H1 (cell line): ENCODE results near the gene SRGAP3. TPM values are rescaled to one million over a fixed set of nuclear protein-coding genes. Genes with fewer than 3 reads are reported as not detected.

Experiments used
- CTCF ChIA-PET: fragments of 300-600 bp; sonication (Branson Sonifier 250); formaldehyde crosslinking; loops from one replicate; lab custom pipeline; 2021; ENCODE audit not compliant: partially characterized antibody; lab: Charles Lee
- POLR2A ChIA-PET: fragments of 300-600 bp; sonication (Branson Sonifier 250); formaldehyde crosslinking; loops from one replicate; lab custom pipeline; 2021; ENCODE audit warnings: inconsistent platforms; ENCODE audit not compliant: partially characterized antibody; lab: Charles Lee
- DNase-seq, 2 experiments: peaks; one replicate each; pipeline versions ENCODE4 v3.0.0 to v3.0.0-alpha.2; 2010 to 2022; ENCODE audit warnings: low spot score in 2 of 2, low read depth in 1 of 2, mixed read lengths in 1 of 2
- FAIRE-seq: peaks from 2 replicates; lab custom pipeline; 2011; peaks lifted over from hg19 to GRCh38; lab: Jason Lieb, UNC
- H2AFZ ChIP-seq: 2 replicates; pipeline ENCODE4 v1.8.1; 2012; ENCODE audit warnings: low read length, inconsistent platforms
- H2AK5ac ChIP-seq: 2 replicates; pipeline ENCODE4 v1.6.1; 2013; ENCODE audit warnings: low read depth, low read length
- H2BK120ac ChIP-seq: replicated peaks from 2 replicates; pipeline ENCODE3; 2013; ENCODE audit warnings: low read depth, low read length, inconsistent platforms
- H2BK12ac ChIP-seq: 2 replicates; pipeline ENCODE4 v1.6.1; 2013; ENCODE audit warnings: low read depth, low read length
- H2BK15ac ChIP-seq: 2 replicates; pipeline ENCODE4 v1.6.1; 2013; ENCODE audit warnings: low read length
- H2BK20ac ChIP-seq: 2 replicates; pipeline ENCODE4 v1.6.1; 2013; ENCODE audit warnings: low read length
- H2BK5ac ChIP-seq: 2 replicates; pipeline ENCODE4 v1.6.1; 2013; ENCODE audit warnings: low read depth, low read length
- H3K14ac ChIP-seq: 2 replicates; pipeline ENCODE4 v1.6.1; 2013; ENCODE audit warnings: inconsistent platforms; ENCODE audit not compliant: insufficient read length
- H3K18ac ChIP-seq: 2 replicates; pipeline ENCODE4 v1.6.1; 2013; ENCODE audit warnings: low read length; ENCODE audit errors: extremely low read depth
- H3K23ac ChIP-seq: 2 replicates; pipeline ENCODE4 v1.6.1; 2013; ENCODE audit warnings: inconsistent platforms; ENCODE audit not compliant: insufficient read length
- H3K23me2 ChIP-seq: 2 replicates; pipeline ENCODE4 v1.6.1; 2013; ENCODE audit warnings: low read depth, low read length
- H3K27ac ChIP-seq: 2 replicates; pipeline ENCODE4 v1.6.1; 2011; ENCODE audit warnings: low read depth, low read length, inconsistent platforms
- H3K27me3 ChIP-seq, 4 experiments: replicated peaks in 1 of 4; 1 replicate in 1 of 4; 2 replicates in 3 of 4; pipeline versions ENCODE4 v1.6.1 to v1.8.1; 2011 to 2013; ENCODE audit warnings: low read length in 3 of 4, mild to moderate bottlenecking in 3 of 4, inconsistent platforms in 2 of 4, mixed read lengths in 2 of 4, moderate library complexity in 1 of 4; ENCODE audit not compliant: control insufficient read depth in 3 of 4, insufficient read depth in 3 of 4; ENCODE audit errors: extremely low read depth in 1 of 4
- H3K36me3 ChIP-seq, 4 experiments: 2 replicates each; pipeline versions ENCODE4 v1.6.1 to v1.8.1; 2011 to 2013; ENCODE audit warnings: mild to moderate bottlenecking in 4 of 4, low read length in 3 of 4, moderate library complexity in 2 of 4, control low read depth in 1 of 4, inconsistent platforms in 1 of 4; ENCODE audit not compliant: insufficient read depth in 4 of 4, control insufficient read depth in 2 of 4
- H3K4ac ChIP-seq: replicated peaks from 2 replicates; pipeline ENCODE3; 2013; ENCODE audit warnings: low read length, low read depth, mixed read lengths, inconsistent platforms; ENCODE audit not compliant: insufficient read length
- H3K4me1 ChIP-seq, 4 experiments: replicated peaks in 1 of 4; 1 replicate in 1 of 4; 2 replicates in 3 of 4; pipeline versions ENCODE4 v1.6.1 to v1.8.1; 2011 to 2013; ENCODE audit warnings: low read length in 3 of 4, inconsistent platforms in 2 of 4, mixed read lengths in 1 of 4; ENCODE audit not compliant: insufficient read depth in 4 of 4, control insufficient read depth in 3 of 4
- H3K4me2 ChIP-seq, 2 experiments: 2 replicates each; pipeline versions ENCODE4 v1.6.1 to v1.8.1; 2011 to 2013; ENCODE audit warnings: low read depth in 2 of 2, low read length in 2 of 2, control low read depth in 1 of 2, inconsistent platforms in 1 of 2, mild to moderate bottlenecking in 1 of 2; ENCODE audit not compliant: insufficient read depth in 1 of 2
- H3K4me3 ChIP-seq, 4 experiments: fragments of 200-600, 300-600 bp in 1 of 4; sonication (generic), shearing (Covaris generic), sonication (Bioruptor Twin) in 1 of 4; 2 replicates each; pipeline versions ENCODE4 v1.5.1 to v1.8.1; 2011 to 2016; ENCODE audit warnings: low read length in 4 of 4, low read depth in 3 of 4, control low read depth in 2 of 4, inconsistent platforms in 2 of 4, mild to moderate bottlenecking in 2 of 4, mixed read lengths in 1 of 4, moderate library complexity in 1 of 4; ENCODE audit not compliant: insufficient read depth in 2 of 4; ENCODE audit errors: extremely low read depth in 1 of 4
- H3K56ac ChIP-seq: replicated peaks from 2 replicates; pipeline ENCODE3; 2013; ENCODE audit warnings: low read depth, mild to moderate bottlenecking, mixed read lengths, low read length, inconsistent platforms; ENCODE audit not compliant: insufficient read length
- H3K79me1 ChIP-seq: 2 replicates; pipeline ENCODE4 v1.6.1; 2013; ENCODE audit warnings: low read depth, low read length, control low read depth
- H3K79me2 ChIP-seq, 2 experiments: 2 replicates each; pipeline versions ENCODE4 v1.6.1 to v1.8.1; 2012 to 2013; ENCODE audit warnings: low read length in 2 of 2, mild to moderate bottlenecking in 2 of 2, inconsistent platforms in 1 of 2; ENCODE audit not compliant: insufficient read depth in 2 of 2, control insufficient read depth in 1 of 2
- H3K9ac ChIP-seq, 4 experiments: replicated peaks in 1 of 4; 1 replicate in 1 of 4; 2 replicates in 3 of 4; pipeline versions ENCODE4 v1.6.1 to v1.8.1; 2011 to 2013; ENCODE audit warnings: low read depth in 3 of 4, low read length in 3 of 4, control low read depth in 2 of 4, mild to moderate bottlenecking in 2 of 4, moderate library complexity in 2 of 4, inconsistent platforms in 1 of 4; ENCODE audit errors: extremely low read depth in 1 of 4
- H3K9me3 ChIP-seq, 2 experiments: 2 replicates each; pipeline versions ENCODE4 v1.6.1 to v1.8.1; 2012 to 2013; ENCODE audit warnings: mild to moderate bottlenecking in 2 of 2, moderate library complexity in 2 of 2, control low read depth in 1 of 2, inconsistent platforms in 1 of 2, low read depth in 1 of 2, low read length in 1 of 2, mixed read lengths in 1 of 2; ENCODE audit not compliant: insufficient read depth in 2 of 2
- H4K20me1 ChIP-seq, 2 experiments: replicated peaks in 1 of 2; 2 replicates each; pipeline versions ENCODE3 to v1.8.1; 2011 to 2013; ENCODE audit warnings: inconsistent platforms in 2 of 2, low read length in 2 of 2, mild to moderate bottlenecking in 1 of 2; ENCODE audit not compliant: insufficient read depth in 2 of 2, control insufficient read depth in 1 of 2
- H4K5ac ChIP-seq: 2 replicates; pipeline ENCODE4 v1.6.1; 2013; ENCODE audit warnings: low read length, low read depth, mixed read lengths, inconsistent platforms; ENCODE audit not compliant: insufficient read length
- H4K8ac ChIP-seq: 2 replicates; pipeline ENCODE4 v1.8.0; 2013; ENCODE audit warnings: mild to moderate bottlenecking, moderate library complexity, low read length, inconsistent platforms; ENCODE audit not compliant: insufficient read depth; ENCODE audit errors: extremely low read depth
- H4K91ac ChIP-seq: replicated peaks from 2 replicates; pipeline ENCODE3; 2013; ENCODE audit warnings: low read length, mixed read lengths, inconsistent platforms; ENCODE audit not compliant: insufficient read length
- CHD1 ChIP-seq: IDR thresholded peaks from 2 replicates; pipeline ENCODE4 v1.6.1; 2012; ENCODE audit warnings: low read depth, low read length, improper control_type of control experiment
- FOSL1 ChIP-seq: IDR thresholded peaks from 2 replicates; pipeline ENCODE4 v1.6.1; 2011; ENCODE audit warnings: mild to moderate bottlenecking, low read depth, low read length, moderate library complexity; ENCODE audit not compliant: insufficient read depth
- KDM4A ChIP-seq: IDR thresholded peaks from one replicate; pipeline ENCODE4 v1.7.1; 2012; ENCODE audit warnings: low read depth, mild to moderate bottlenecking, moderate library complexity, low read length, inconsistent platforms; ENCODE audit not compliant: severe bottlenecking
- NANOG ChIP-seq: IDR thresholded peaks from 2 replicates; pipeline ENCODE4 v1.6.1; 2011; ENCODE audit warnings: low read length, low read depth, mild to moderate bottlenecking, inconsistent platforms; ENCODE audit not compliant: insufficient read depth, poor library complexity, severe bottlenecking
- SIN3A ChIP-seq, 2 experiments: IDR thresholded peaks in 1 of 2; conservative IDR thresholded peaks in 1 of 2; 2 replicates each; pipeline ENCODE4 v1.6.1; 2011 to 2012; ENCODE audit warnings: low read length in 2 of 2, improper control_type of control experiment in 1 of 2, low read depth in 1 of 2, mild to moderate bottlenecking in 1 of 2
- USF2 ChIP-seq: IDR thresholded peaks from 2 replicates; pipeline ENCODE4 v1.6.1; 2011; ENCODE audit warnings: low read length, improper control_type of control experiment
- WGBS, 2 experiments: shearing (Covaris generic) in 1 of 2; methylation state at CpG; one replicate each; pipeline versions ENCODE4 v1.1.6 to v1.1.7; 2013 to 2015; ENCODE audit warnings: low lambda C conversion rate in 2 of 2, mixed read lengths in 2 of 2, inconsistent platforms in 1 of 2, low coverage in 1 of 2, missing lambda C conversion rate in 1 of 2; ENCODE audit not compliant: insufficient replicate concordance in 2 of 2, insufficient coverage in 1 of 2, insufficient read length in 1 of 2; ENCODE audit errors: extremely low coverage in 1 of 2, missing lambda C conversion rate in 1 of 2; 5-methylcytosine and 5-hydroxymethylcytosine counted together
- polyA plus RNA-seq, 7 experiments: library from polyadenylated mRNA; depleted of rRNA in 3 of 7; stranded (reverse) in 5 of 7; unstranded in 2 of 7; fragments of >200 nt in 5 of 7; fragments of 200-250 nt in 2 of 7; gene quantifications; 1 replicate in 5 of 7; 2 replicates in 1 of 7; 4 replicates in 1 of 7; pipeline versions ENCODE4 v1.2.1 to v1.2.3, GENCODE V29; 2011 to 2013; ENCODE audit warnings: missing spikeins in 2 of 7, mixed read lengths in 2 of 7
- total RNA-seq: library from RNA; stranded (reverse); fragmentation: NEBNext Ultra II Directional; extraction: Animal tissue kit (Norgen Biotek cat#: 25700); gene quantifications from 2 replicates; pipeline ENCODE4 v1.2.1, GENCODE V29; 2021

SRGAP3 gene
- total and polyA plus RNA-seq, 2 of the 8 experiments (the other 6 are each of a cell fraction or from before 2014, with no cell fraction given): 5.8 to 11.4 TPM

GRCh38 chr3:9255976-9256375, 6.5 kb upstream of the SRGAP3 start:
- Histone ChIP-seq H3K4me3 (no peak overlapping the region), H3K4ac (no peak overlapping the region), H4K8ac (no peak overlapping the region), H2BK12ac (no peak overlapping the region), H2BK20ac (no peak overlapping the region), H3K9me3 (no peaks in the 10 kb centered on the region; a peak in 1 of 4 replicates), H3K14ac (no peak overlapping the region), H2BK15ac (no peak overlapping the region), H3K18ac (no peak overlapping the region), H3K79me1 (no peaks in the 10 kb centered on the region), H3K79me2 (no peaks in the 10 kb centered on the region), H2AFZ (no peak overlapping the region), H3K9ac (no peak overlapping the region), H4K20me1 (no peaks in the 10 kb centered on the region), H3K27me3 (no peaks in the 10 kb centered on the region), H3K4me1 (peaks cover 0 to 4% (median 0%) of the 10 kb centered on the region in 4 experiments; a peak in 2 of 7 replicates), H3K56ac (no peak overlapping the region), H2AK5ac (no peak overlapping the region), H3K23me2 (no peaks in the 10 kb centered on the region), H2BK5ac (no peak overlapping the region), H3K23ac (no peak overlapping the region), H3K4me2 (no peak overlapping the region), H3K27ac (no peak overlapping the region), H4K5ac (no peak overlapping the region), H4K91ac (peak overlapping the region; percentile 9), H2BK120ac (no peak overlapping the region), H3K36me3 (no peaks in the 10 kb centered on the region)
- FAIRE-seq (no peak), DNase-seq (no peak)
- POLR2A ChIA-PET: no interaction called here
- TF ChIP-seq NANOG (no peak), SIN3A (conservative IDR thresholded peaks at IDR 0.05 in 1 of 2, IDR thresholded peaks at IDR 0.05 in 1 of 2; ENCODE audit: low read depth in 1 of 2, low read length in 2 of 2) (no peak), KDM4A (no peak), FOSL1 (no peak), CHD1 (no peak), USF2 (no peak)
- 82% methylated on average over 4 of the region's 4 CpGs; no CpG with 5 or more reads in 1 of the 2 experiments for WGBS, 2 experiments
- CTCF ChIA-PET: interaction anchor here (0.9 to 3.6 kb wide), 9 partner anchors 24 to 268 kb away, joined by 3 to 18 read pairs (median 4); no protein-coding TSS in a partner anchor
